Measurements from ENCODE around the gene MRFAP1L1. TPM values are rescaled to one million over a fixed set of nuclear protein-coding genes. Genes with fewer than 3 reads are reported as not detected.

Gene MRFAP1L1
- total and polyA plus RNA-seq, 2 experiments from 2014 or later, result 61.6 to 73.8 TPM

DNA sequence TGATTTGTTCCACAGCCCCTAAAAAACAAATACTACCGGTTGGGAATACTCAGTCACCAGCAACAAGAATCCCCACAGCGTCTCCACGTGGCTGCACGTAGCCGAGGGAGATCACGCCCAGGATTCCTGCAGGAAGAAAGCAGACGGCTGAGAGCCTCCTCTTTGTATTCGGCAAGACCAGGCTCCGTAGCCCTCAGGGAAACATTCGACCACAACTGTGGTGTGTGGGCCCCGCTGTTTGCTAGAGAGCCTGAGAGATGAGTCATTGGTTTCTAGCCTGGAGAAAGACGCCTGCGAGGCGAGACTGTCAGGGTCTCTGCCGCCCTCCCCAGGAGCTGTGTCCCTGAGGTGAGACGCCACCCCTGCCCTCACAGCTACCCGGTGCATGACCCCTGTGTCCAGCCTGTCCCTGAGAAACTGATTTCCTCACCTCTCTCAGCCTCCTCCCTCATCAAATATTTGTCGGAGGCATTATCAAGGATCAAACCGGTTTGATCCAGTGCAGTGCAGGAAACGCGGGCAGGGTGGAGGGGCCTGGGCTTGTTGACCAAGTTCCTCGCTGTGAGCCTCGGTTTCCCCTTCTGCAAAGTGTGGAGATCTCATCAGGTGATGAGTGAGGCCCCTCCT, 20.7 kb downstream of the MRFAP1L1 start (continued):
- TF ChIP-seq, protein P1, sequence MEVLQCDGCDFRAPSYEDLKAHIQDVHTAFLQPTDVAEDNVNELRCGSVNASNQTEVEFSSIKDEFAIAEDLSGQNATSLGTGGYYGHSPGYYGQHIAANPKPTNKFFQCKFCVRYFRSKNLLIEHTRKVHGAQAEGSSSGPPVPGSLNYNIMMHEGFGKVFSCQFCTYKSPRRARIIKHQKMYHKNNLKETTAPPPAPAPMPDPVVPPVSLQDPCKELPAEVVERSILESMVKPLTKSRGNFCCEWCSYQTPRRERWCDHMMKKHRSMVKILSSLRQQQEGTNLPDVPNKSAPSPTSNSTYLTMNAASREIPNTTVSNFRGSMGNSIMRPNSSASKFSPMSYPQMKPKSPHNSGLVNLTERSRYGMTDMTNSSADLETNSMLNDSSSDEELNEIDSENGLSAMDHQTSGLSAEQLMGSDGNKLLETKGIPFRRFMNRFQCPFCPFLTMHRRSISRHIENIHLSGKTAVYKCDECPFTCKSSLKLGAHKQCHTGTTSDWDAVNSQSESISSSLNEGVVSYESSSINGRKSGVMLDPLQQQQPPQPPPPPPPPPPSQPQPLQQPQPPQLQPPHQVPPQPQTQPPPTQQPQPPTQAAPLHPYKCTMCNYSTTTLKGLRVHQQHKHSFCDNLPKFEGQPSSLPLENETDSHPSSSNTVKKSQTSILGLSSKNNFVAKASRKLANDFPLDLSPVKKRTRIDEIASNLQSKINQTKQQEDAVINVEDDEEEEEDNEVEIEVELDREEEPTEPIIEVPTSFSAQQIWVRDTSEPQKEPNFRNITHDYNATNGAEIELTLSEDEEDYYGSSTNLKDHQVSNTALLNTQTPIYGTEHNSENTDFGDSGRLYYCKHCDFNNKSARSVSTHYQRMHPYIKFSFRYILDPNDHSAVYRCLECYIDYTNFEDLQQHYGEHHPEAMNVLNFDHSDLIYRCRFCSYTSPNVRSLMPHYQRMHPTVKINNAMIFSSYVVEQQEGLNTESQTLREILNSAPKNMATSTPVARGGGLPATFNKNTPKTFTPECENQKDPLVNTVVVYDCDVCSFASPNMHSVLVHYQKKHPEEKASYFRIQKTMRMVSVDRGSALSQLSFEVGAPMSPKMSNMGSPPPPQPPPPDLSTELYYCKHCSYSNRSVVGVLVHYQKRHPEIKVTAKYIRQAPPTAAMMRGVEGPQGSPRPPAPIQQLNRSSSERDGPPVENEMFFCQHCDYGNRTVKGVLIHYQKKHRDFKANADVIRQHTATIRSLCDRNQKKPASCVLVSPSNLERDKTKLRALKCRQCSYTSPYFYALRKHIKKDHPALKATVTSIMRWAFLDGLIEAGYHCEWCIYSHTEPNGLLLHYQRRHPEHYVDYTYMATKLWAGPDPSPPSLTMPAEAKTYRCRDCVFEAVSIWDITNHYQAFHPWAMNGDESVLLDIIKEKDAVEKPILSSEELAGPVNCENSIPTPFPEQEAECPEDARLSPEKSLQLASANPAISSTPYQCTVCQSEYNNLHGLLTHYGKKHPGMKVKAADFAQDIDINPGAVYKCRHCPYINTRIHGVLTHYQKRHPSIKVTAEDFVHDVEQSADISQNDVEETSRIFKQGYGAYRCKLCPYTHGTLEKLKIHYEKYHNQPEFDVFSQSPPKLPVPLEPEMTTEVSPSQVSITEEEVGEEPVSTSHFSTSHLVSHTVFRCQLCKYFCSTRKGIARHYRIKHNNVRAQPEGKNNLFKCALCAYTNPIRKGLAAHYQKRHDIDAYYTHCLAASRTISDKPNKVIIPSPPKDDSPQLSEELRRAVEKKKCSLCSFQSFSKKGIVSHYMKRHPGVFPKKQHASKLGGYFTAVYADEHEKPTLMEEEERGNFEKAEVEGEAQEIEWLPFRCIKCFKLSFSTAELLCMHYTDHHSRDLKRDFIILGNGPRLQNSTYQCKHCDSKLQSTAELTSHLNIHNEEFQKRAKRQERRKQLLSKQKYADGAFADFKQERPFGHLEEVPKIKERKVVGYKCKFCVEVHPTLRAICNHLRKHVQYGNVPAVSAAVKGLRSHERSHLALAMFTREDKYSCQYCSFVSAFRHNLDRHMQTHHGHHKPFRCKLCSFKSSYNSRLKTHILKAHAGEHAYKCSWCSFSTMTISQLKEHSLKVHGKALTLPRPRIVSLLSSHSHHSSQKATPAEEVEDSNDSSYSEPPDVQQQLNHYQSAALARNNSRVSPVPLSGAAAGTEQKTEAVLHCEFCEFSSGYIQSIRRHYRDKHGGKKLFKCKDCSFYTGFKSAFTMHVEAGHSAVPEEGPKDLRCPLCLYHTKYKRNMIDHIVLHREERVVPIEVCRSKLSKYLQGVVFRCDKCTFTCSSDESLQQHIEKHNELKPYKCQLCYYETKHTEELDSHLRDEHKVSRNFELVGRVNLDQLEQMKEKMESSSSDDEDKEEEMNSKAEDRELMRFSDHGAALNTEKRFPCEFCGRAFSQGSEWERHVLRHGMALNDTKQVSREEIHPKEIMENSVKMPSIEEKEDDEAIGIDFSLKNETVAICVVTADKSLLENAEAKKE (CRISPR knock-in tag; IDR thresholded peaks at IDR 0.05), result no peak
- TF ChIP-seq NANOG (IDR thresholded peaks at IDR 0.05; ENCODE audit: borderline replicate concordance) (no peak), STAT1 (IDR thresholded peaks at IDR 0.05; ENCODE audit: unreplicated experiment) (no peak)

DNA sequence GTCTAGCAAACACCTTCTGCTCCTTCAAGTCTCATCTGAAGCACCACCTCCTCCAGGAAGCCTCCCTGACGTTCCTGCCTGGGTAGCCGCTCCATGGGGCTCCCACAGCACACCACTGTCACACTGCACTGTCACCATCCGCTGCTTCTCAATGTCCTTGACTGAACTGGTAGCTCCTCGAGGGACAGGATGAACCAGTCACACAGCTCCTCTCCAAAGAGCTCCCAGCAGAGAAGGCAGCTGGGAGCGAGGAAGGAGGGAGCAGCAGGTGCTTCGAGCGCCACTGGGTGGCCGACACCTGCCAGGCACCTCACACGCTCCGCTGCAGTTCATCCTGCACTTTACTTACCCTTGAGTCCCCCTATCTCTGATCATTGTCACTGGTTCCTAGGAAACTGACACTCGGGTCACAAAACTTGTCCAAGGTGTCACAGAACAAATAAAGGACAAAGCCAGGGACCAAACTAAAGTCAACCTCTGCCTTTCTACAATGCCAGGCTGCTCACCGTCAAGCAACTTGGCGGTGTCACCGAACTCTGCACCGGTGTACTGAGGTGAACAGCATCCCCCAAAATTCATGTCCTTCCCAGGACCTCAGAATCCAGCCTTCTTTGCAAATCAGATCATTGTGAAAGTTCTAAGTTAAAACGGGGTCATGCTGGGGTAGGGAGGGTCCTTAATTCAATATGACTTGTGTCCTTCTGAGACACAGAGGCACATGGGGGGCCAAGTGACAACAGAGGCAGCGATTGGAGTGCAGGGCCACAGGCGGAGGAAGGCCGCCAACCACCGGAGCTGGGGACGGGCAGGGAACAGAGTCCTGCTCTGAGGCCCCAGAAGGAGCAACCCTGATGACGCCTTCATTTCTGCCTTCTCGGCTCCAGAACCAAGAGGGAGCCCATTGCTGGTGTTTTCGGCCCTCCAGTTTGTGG, 21.5 kb downstream of the MRFAP1L1 start:
- DNase-seq (ENCODE audit: low spot score) (peak; percentile 45), ATAC-seq (peak; percentile 6; the same call in 2 of the 3 replicates)
- H4K20me1 ChIP-seq (replicated peaks; ENCODE audit: insufficient read depth), result no peaks in the 10 kb centered on the region
- no peaks in the 10 kb centered on the region for H3K9me2 ChIP-seq (ENCODE audit: insufficient read depth)
- Mint-ChIP-seq H3K36me3 (ENCODE audit: low read depth) (peaks cover 15% of the 10 kb centered on the region), H3K4me1 (peaks cover 24% of the 10 kb centered on the region), H3K27ac (no peak overlapping the region), H3K9me3 (peaks cover 20% of the 10 kb centered on the region), H3K27me3 (ENCODE audit: insufficient read depth, low read depth, poor library complexity) (peaks cover 18% of the 10 kb centered on the region), H3K4me3 (no peak overlapping the region)
- no peaks in the 10 kb centered on the region for H3K36me3 ChIP-seq (ENCODE audit: insufficient read depth)
- no peak overlapping the region; the same call in 1 of the 2 replicates for H3K4me2 ChIP-seq
- peaks cover 3% of the 10 kb centered on the region; the same call in 1 of the 2 replicates for H3K4me1 ChIP-seq (ENCODE audit: insufficient read depth)
- H3K27me3 ChIP-seq (ENCODE audit: insufficient read depth), result no peaks in the 10 kb centered on the region
- H3F3A ChIP-seq (replicated peaks; ENCODE audit: low read depth), result no peaks in the 10 kb centered on the region
- H3K27ac ChIP-seq (ENCODE audit: low read depth), result no peak overlapping the region
- 0 out of 2 replicates have a peak overlapping the region, but pooled peaks have one; percentile 28 for H2AFZ ChIP-seq
- no peaks in the 10 kb centered on the region for H3K79me2 ChIP-seq (replicated peaks; ENCODE audit: insufficient read depth)
- H3K4me3 ChIP-seq, result no peak overlapping the region
- no peak for TF ChIP-seq EZH2 (IDR thresholded peaks at IDR 0.05; ENCODE audit: low read depth, unreplicated experiment)
- TF ChIP-seq NANOG (IDR thresholded peaks at IDR 0.05; ENCODE audit: borderline replicate concordance), result no peak
- TF ChIP-seq, protein P2, sequence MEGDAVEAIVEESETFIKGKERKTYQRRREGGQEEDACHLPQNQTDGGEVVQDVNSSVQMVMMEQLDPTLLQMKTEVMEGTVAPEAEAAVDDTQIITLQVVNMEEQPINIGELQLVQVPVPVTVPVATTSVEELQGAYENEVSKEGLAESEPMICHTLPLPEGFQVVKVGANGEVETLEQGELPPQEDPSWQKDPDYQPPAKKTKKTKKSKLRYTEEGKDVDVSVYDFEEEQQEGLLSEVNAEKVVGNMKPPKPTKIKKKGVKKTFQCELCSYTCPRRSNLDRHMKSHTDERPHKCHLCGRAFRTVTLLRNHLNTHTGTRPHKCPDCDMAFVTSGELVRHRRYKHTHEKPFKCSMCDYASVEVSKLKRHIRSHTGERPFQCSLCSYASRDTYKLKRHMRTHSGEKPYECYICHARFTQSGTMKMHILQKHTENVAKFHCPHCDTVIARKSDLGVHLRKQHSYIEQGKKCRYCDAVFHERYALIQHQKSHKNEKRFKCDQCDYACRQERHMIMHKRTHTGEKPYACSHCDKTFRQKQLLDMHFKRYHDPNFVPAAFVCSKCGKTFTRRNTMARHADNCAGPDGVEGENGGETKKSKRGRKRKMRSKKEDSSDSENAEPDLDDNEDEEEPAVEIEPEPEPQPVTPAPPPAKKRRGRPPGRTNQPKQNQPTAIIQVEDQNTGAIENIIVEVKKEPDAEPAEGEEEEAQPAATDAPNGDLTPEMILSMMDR (conservative IDR thresholded peaks at IDR 0.05; ENCODE audit: low read depth in 2 of 2), result peak; percentile 35 to 52; a peak in 3 of 4 replicates
